Measurements from ENCODE around the gene NAA80.
"Not testable (repeated sequence)": the region's sequence is repeated elsewhere in the genome, so short reads cannot be mapped to it uniquely, and the experiment has no call there.

The NAA80 gene

GRCh38 chr3:50267280-50267913 lies 31.8 kb downstream of the NAA80 start:
- Histone ChIP-seq H3K27me3 (peaks cover 37% of the 10 kb centered on the region), H3K4me1 (peaks cover 69% of the 10 kb centered on the region), H4K20me1 (no peaks in the 10 kb centered on the region), H3K27ac (no peak overlapping the region), H3K4me2 (peak overlapping the region; percentile 54), H3K36me3 (0 out of 2 replicates have a peak, but pooled peaks cover 5% of the 10 kb centered on the region), H3K9me3 (no peaks in the 10 kb centered on the region), H3K9ac (no peak overlapping the region), H3K4me3 (no peak overlapping the region)
- no peak for TF ChIP-seq Cebpa-rat (IDR thresholded peaks at IDR 0.05)

GRCh38 chr3:50266836-50267235 lies 32.4 kb downstream of the NAA80 start:
- H4K20me1 ChIP-seq = no peaks in the 10 kb centered on the region
- no peak for TF ChIP-seq Cebpa-rat (IDR thresholded peaks at IDR 0.05)
- 0 out of 2 replicates have a peak, but pooled peaks cover 5% of the 10 kb centered on the region for H3K36me3 ChIP-seq
- peaks cover 74% of the 10 kb centered on the region for H3K4me1 ChIP-seq
- peak overlapping the region; percentile 54 for H3K4me2 ChIP-seq
- H3K9ac ChIP-seq = no peak overlapping the region
- H3K4me3 ChIP-seq = no peak overlapping the region
- H3K9me3 ChIP-seq = no peaks in the 10 kb centered on the region
- H3K27me3 ChIP-seq = peaks cover 37% of the 10 kb centered on the region
- no peak overlapping the region for H3K27ac ChIP-seq

- H3K4me1 ChIP-seq = peaks cover 76% of the 10 kb centered on the region
- H4K20me1 ChIP-seq = no peaks in the 10 kb centered on the region
- H3K4me3 ChIP-seq = no peak overlapping the region
- H3K4me2 ChIP-seq = no peak overlapping the region
- no peaks in the 10 kb centered on the region for H3K9me3 ChIP-seq
- no peak overlapping the region for H3K9ac ChIP-seq
- H3K36me3 ChIP-seq = 0 out of 2 replicates have a peak, but pooled peaks cover 5% of the 10 kb centered on the region
- TF ChIP-seq Cebpa-rat (IDR thresholded peaks at IDR 0.05) = no peak
- H3K27ac ChIP-seq = no peak overlapping the region
- peaks cover 37% of the 10 kb centered on the region for H3K27me3 ChIP-seq
Measured at GRCh38 chr3:50266017-50266416, 33.2 kb downstream of the NAA80 start.

GRCh38 chr3:50265571-50265970 lies 33.6 kb downstream of the NAA80 start:
- no peaks in the 10 kb centered on the region for H4K20me1 ChIP-seq
- 0 out of 2 replicates have a peak, but pooled peaks cover 5% of the 10 kb centered on the region for H3K36me3 ChIP-seq
- TF ChIP-seq Cebpa-rat (IDR thresholded peaks at IDR 0.05) = no peak
- no peak overlapping the region for H3K4me3 ChIP-seq
- peaks cover 37% of the 10 kb centered on the region for H3K27me3 ChIP-seq
- H3K4me2 ChIP-seq = no peak overlapping the region
- H3K4me1 ChIP-seq = peaks cover 76% of the 10 kb centered on the region
- no peak overlapping the region for H3K9ac ChIP-seq
- no peak overlapping the region for H3K27ac ChIP-seq
- H3K9me3 ChIP-seq = no peaks in the 10 kb centered on the region

GRCh38 chr3:50264964-50265485 lies 34.2 kb downstream of the NAA80 start:
- 0 out of 2 replicates have a peak, but pooled peaks cover 5% of the 10 kb centered on the region for H3K36me3 ChIP-seq
- no peak overlapping the region for H3K9ac ChIP-seq
- peaks cover 79% of the 10 kb centered on the region for H3K4me1 ChIP-seq
- H3K4me2 ChIP-seq = no peak overlapping the region
- TF ChIP-seq Cebpa-rat (IDR thresholded peaks at IDR 0.05) = no peak
- H3K9me3 ChIP-seq = no peaks in the 10 kb centered on the region
- no peak overlapping the region for H3K4me3 ChIP-seq
- H3K27me3 ChIP-seq = peaks cover 37% of the 10 kb centered on the region
- no peaks in the 10 kb centered on the region for H4K20me1 ChIP-seq
- no peak overlapping the region for H3K27ac ChIP-seq

- H3K4me1 ChIP-seq = peaks cover 80% of the 10 kb centered on the region
- H3K9ac ChIP-seq = no peak overlapping the region
- H3K36me3 ChIP-seq = peaks cover 7% of the 10 kb centered on the region; the same call in 1 of the 2 replicates
- H3K9me3 ChIP-seq = no peaks in the 10 kb centered on the region
- H4K20me1 ChIP-seq = 0 out of 2 replicates have a peak, but pooled peaks cover 2% of the 10 kb centered on the region
- TF ChIP-seq Cebpa-rat (IDR thresholded peaks at IDR 0.05) = no peak
- H3K27ac ChIP-seq = no peak overlapping the region
- peak overlapping the region; percentile 14; the same call in 1 of the 2 replicates for H3K4me2 ChIP-seq
- no peak overlapping the region for H3K4me3 ChIP-seq
- peaks cover 36% of the 10 kb centered on the region for H3K27me3 ChIP-seq
Measured at GRCh38 chr3:50264383-50264963, 34.7 kb downstream of the NAA80 start.

- H3K4me2 ChIP-seq = 0 out of 2 replicates have a peak overlapping the region, but pooled peaks have one; percentile 14
- H3K4me1 ChIP-seq = peaks cover 80% of the 10 kb centered on the region
- H3K9ac ChIP-seq = no peak overlapping the region
- H3K27me3 ChIP-seq = peaks cover 29% of the 10 kb centered on the region
- H4K20me1 ChIP-seq = peaks cover 10% of the 10 kb centered on the region; the same call in 1 of the 2 replicates
- no peak overlapping the region for H3K4me3 ChIP-seq
- no peak overlapping the region for H3K27ac ChIP-seq
- TF ChIP-seq Cebpa-rat (IDR thresholded peaks at IDR 0.05) = no peak
- H3K9me3 ChIP-seq = no peaks in the 10 kb centered on the region
- peaks cover 15% of the 10 kb centered on the region for H3K36me3 ChIP-seq
Measured at GRCh38 chr3:50263478-50264382, 35.5 kb downstream of the NAA80 start.

GRCh38 chr3:50262778-50263177 lies 36.4 kb downstream of the NAA80 start:
- Histone ChIP-seq H3K9me3 (no peaks in the 10 kb centered on the region), H3K27me3 (peaks cover 19% of the 10 kb centered on the region), H4K20me1 (peaks cover 18% of the 10 kb centered on the region; the same call in 1 of the 2 replicates), H3K4me1 (peaks cover 80% of the 10 kb centered on the region), H3K4me2 (peak overlapping the region; percentile 99; the same call in 1 of the 2 replicates), H3K9ac (no peak overlapping the region), H3K4me3 (no peak overlapping the region), H3K27ac (peak overlapping the region; percentile 97; the same call in 1 of the 2 replicates), H3K36me3 (peaks cover 24% of the 10 kb centered on the region)
- TF ChIP-seq Cebpa-rat (IDR thresholded peaks at IDR 0.05) = no peak

GRCh38 chr3:50262200-50262599 lies 37.0 kb downstream of the NAA80 start:
- H3K9me3 ChIP-seq, H3K4me3 ChIP-seq: not testable (repeated sequence)
- Histone ChIP-seq H3K27me3 (peaks cover 14% of the 10 kb centered on the region), H3K27ac (peak overlapping the region; percentile 97; the same call in 1 of the 2 replicates), H3K36me3 (peaks cover 29% of the 10 kb centered on the region), H3K9ac (peak overlapping the region; percentile 96; the same call in 1 of the 2 replicates), H3K4me1 (peaks cover 75% of the 10 kb centered on the region), H3K4me2 (peak overlapping the region; percentile 99), H4K20me1 (peaks cover 19% of the 10 kb centered on the region; the same call in 1 of the 2 replicates)

Measured in BLaER1 (cell line).